GM12874 (cell line): ENCODE data around the gene APEH.

ENCODE experiments used
- CTCF ChIP-seq: IDR thresholded peaks from 2 replicates; pipeline ENCODE4 v1.5.1; 2011; ENCODE audit warnings: low read depth, mild to moderate bottlenecking, control low read depth, low read length, moderate library complexity; ENCODE audit not compliant: insufficient read depth

APEH gene

DNA sequence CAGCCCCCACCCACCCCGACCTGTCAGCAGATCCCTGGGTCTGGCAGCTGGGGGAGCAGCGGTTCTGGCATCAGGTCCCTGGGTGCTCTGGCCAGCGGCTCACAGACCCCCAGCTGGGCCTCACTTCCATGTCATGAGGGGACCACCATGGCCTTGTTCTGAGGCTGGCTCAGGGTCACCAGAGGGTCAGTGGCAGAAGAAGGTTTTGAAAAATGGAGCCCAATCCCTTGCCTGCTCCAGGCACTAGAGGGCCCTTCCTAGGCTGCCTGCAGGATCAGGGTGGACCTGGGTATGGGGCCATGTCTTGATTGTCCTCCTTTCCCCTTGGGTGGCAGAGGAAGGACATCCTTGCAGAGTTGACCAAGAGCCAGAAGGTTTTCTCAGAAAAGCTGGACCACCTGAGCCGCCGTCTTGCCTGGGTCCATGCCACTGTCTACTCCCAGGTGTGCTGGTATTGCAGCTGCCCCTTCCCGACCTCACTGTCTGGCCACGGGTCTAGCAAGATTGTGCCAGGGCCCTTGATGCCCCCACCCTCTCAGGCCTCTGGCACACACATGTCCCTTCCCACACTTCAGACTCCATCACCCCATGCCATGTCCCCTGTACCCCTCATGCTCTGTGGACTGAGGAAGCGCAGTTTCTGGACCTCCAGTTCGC, 32.4 kb downstream of the APEH start:
- no peak for TF ChIP-seq CTCF

DNA sequence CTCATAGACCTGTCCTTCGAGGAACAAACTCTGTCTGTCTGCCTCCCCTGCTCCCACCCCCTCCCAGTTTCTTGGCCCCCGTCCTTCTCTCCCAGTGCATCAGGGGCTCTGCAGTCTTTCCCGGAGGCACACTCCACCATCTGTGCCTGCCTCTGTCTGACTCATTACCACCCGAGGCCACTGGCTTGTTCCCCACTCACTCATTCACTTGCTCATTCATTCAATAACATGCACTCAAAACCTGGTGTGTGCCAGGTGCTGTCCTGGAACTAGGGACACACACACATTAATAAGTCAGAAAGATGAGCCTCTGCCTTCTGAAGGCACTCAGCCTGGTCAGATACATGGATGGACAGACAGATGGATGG, 32.9 kb downstream of the APEH start:
- no peak for TF ChIP-seq CTCF

DNA sequence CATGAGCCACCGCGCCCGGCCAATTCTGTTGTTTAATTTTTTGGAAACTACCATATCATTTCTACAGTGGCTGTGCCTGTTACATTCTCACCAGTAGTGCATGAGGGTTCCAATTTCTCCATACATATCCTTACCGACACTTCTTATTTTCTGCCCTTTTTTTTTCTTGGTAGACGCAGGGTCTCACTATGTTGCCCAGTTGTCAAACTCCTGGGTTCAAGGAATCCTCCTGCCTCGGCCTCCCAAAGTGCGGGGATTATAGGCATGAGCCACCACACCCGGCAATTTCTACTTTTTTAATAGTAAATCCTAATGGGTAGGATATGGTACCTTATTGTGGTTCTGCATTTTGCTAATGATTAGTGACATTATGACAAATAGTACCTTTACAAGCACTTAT, 35.7 kb downstream of the APEH start:
- no peak for TF ChIP-seq CTCF

DNA sequence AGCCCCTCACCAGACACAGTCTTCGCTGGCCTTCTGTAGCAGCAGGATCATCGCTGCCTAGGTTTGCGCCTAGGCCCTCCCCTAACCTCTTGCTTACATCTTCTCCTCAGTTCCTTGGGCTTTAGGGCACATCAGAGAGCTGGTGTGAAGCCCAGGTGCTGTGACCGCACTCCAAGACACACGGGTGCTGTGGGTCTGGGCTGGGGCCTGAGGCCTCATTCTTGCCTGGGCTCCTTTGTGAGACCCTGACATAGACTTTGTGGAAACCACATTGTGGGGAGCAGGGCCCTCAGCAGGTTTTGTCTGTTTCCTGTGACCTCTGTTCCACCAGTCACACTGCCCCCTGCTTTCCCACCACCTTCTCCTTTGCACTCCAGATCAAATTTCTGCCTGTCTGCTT, 37.3 kb downstream of the APEH start:
- TF ChIP-seq CTCF, result no peak

GRCh38 chr3:49712166-49712565, 38.0 kb downstream of the APEH start:
- TF ChIP-seq CTCF, result no peak

DNA sequence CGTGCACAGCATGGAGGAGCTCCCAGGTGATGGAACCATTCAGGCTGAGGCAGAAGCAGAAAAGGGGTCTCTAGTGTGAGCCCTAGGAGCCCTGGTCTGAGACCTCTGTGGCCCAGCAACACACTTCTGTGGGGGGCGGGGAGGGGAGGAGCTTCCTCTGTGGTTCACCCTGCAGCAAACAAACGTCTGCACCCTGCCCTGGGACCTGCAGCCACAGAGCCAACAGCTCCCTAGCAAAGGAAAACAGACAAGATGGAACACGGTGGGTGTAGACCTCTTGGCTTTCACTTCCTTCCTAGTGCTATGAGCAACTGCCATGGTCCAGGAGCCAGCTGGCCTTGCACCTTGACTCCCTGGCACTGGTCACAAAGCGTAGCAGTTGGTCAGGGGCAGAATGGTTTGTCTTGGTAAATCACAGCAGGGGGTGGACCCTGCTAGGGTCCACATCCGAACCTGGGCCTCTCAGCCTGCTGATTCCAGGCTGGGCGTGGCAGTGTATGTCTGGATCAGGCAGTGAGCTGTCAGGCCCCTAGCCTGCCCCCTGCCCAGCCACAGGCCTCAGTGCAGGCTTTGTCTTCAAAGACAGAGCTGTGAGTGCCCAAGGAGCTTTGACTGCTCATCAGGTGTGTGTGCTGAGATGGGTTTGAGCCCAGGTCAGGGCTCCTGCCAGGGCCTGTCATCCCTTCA, 38.6 kb downstream of the APEH start:
- TF ChIP-seq CTCF, result no peak

DNA sequence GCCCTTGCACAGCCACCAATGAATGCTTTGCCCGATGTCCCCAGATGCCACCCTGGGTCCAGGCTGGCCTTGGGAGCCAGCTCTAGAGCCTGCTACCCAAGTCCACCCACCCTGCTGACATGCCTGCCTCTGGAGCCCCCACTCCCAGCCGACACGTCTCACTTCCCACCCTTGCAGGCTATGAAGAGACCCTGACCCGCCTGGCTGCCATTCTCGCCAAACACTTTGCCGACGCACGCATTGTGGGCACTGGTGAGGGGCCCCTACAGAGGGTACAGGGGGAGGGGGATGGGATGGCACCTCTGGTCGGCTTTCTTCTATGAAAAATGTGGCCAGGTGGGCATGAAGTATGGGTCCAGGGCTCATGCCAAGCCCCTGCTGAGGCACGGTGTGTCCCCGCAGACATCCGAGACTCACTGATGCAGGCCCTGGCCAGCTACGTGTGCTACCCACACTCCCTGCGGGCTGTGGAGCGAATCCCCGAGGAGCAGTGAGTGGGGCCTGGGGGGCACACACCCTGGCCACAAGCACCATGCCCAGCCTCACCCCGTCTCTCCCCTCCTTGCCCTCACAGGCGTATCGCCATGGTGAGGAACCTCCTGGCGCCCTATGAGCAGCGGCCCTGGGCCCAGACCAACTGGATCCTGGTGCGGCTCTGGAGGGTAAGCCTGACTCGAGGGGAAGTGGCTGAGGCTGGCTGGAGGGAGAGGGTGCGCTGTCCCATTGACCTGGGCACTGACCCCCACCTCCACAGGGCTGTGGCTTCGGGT, 39.4 kb downstream of the APEH start:
- TF ChIP-seq CTCF, result no peak
